Inflammatory macrophage treated with lipopolysaccharide for 1 hour (primary cell): ENCODE measurements around the gene NDUFS4.
A peak's percentile ranks its signal among the peaks of the same experiment; 100 is the strongest.
"Not testable (repeated sequence)": the region's sequence is repeated elsewhere in the genome, so short reads cannot be mapped to it uniquely, and the experiment has no call there.

Experiments used
- DNase-seq, 2 donors: peaks; one replicate each; pipeline ENCODE4 v3.0.0-alpha.2; 2020 to 2022

The NDUFS4 gene

DNA sequence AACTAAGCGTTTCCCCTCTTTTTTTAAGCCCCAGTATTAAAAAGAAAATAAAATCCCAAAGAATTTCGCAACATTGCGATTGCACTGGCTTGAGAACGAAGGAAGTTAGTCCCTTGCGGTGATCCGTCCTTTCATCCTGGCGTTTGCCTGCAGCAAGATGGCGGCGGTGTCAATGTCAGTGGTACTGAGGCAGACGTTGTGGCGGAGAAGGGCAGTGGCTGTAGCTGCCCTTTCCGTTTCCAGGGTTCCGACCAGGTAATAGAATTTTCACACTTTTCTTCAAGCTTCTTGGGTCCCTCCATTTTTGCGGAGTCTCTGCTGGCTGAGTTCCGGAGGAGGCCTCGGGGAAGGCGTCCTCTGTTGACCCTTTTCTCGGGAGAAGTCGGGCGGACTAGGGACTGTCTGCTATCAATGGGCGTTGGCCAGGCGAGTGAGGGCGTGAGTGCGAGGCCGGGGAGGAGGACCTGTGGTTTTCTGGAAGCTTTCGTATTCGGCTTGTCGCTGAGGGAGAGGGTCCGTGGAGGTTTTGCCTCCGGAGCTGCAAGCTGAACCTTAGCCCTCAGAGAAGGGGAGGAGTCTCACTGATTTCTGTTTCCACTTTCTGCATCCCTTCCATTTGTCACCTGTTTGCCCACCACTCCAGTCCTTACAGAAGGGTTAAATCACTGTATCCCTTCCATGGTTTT lies at the start of gene NDUFS4:
Gene NDUFS4, plus strand, starts transcription at position 134 of the 686 bp plus-strand sequence. Its CDS starts 24 bp downstream, at position 158.
- DNase-seq, result peak; percentile 77 to 94

DNA sequence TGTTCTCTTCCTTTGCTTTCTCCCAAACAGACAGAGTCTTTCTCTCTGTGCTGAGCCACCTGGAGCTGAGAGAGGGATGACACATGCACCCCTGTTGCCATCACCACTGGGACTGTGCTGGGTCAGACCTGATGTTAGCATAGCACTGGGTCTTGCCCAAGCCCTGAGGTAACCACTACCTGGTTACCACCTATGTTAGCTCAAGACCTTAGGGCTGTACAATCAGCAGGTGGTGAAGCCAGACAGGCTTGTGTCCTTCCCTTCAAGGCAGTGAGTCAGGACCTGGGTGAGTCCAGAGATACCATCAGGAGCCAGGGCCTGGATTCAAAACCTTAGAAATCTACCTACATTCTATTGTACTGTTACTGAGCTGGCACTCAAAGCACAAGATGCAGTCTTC lies 47.9 kb upstream of the NDUFS4 start:
- DNase-seq, result no peak

DNA sequence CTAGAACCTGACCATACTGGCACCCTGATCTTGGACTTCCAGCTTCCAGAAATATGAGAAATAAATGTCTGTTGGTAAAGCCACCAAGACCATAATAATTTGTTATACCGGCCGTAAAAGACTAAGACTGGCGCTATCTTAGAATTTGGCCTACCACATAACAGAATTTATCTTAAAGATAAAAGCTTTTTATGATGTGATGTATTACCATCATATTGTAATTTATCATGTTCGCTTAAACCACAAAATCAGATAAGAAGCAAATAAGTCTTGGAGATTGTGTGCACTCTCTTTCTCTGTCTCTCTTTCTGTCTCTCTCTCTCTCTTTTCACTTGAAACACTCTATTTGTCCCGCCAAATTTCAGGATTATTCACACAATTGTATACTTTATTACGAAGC lies 44.5 kb upstream of the NDUFS4 start:
- DNase-seq, result no peak

DNA sequence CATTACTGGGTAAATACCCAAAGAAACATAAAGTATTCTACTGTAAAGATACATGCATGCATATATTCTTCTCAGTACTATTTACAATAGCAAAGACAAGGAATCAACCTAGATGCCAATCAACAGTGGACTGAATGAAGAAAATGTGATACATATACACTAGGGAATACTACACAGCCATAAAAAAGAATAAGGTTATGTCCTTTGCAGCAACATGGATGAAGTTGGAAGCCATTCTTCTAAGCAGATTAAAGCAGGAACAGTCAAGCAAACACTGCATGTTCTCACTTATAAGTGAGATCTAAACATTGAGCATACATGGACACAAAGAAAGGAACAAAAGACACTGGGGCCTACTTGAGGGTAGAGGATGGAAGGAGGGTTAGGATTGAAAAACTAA lies 39.6 kb upstream of the NDUFS4 start:
- DNase-seq, result no peak

DNA sequence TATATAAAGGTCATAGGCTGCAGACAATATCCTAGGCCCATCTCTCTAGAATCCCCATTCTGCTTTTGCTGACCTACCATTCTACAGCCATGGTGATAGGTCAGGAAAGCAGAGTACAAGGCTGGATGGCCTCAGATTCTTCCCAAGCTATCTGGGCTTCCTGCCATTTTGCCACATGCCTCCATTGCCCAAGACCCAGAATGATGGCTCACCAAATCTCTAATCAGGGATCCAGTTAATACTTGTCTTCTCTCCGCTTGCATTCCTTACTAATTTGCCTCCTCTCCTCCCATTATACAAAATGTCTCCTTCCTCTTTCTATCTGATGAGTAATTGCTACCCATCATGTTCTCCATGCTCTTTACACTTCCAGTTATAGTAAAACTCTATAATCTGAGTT lies 22.7 kb upstream of the NDUFS4 start:
- DNase-seq, result no peak

DNA sequence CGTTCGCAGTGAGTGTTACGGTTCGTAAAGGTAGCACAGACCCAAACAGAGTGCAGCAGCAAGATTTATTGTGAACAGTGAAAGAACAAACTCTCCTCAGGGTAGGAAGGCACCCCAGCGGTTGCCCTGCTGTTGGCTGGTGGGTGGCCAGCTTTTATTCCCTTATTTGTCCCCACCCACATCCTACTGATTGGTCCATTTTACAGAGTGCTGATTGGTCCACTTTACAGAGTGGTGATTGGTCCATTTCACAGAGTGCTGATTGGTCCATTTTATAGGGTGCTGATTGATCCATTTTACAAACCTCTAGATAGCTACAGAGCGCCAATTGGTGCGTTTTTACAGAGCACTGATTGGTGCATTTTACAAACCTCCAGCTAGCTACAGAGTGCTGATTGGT lies 19.7 kb upstream of the NDUFS4 start:
- DNase-seq, result not testable (repeated sequence)

DNA sequence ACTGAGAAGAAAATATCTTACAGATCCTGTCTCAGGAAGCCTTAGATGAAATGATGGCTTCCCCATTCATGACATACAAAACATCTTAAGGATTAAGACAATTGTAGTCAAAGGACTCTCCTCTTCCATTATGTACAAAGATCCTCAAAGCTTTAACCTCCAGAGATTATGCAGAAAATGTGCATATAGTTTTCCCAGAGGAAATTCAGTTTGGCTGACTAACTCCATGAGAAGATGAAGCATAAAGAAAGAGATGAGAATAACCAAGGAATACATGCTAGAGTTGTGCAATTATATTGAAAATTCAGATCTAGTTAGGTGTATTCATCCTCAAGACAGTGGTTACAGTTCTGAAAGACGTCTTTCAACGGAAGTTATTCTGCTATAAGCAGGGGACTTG lies 18.6 kb upstream of the NDUFS4 start:
- DNase-seq, result no peak

DNA sequence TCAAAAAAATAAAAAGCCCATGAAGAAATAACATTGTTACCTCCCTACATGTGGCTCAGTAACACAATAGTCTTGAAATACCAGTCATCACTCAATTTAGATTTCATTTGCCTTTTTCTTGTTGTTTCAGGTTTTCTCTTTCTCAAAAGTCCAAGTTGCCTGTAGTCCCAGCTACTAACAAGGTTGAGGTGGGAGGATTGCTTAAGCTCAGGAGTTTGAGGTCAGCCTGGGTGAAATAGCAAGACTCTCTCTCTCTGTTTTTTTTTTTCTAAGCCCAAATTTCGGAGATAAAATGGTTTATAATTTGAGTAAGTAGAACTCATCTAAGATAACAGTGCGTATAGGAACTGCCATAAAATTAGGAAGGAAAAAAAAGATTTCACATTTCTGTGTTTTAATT lies 17.5 kb upstream of the NDUFS4 start:
- DNase-seq, result no peak

DNA sequence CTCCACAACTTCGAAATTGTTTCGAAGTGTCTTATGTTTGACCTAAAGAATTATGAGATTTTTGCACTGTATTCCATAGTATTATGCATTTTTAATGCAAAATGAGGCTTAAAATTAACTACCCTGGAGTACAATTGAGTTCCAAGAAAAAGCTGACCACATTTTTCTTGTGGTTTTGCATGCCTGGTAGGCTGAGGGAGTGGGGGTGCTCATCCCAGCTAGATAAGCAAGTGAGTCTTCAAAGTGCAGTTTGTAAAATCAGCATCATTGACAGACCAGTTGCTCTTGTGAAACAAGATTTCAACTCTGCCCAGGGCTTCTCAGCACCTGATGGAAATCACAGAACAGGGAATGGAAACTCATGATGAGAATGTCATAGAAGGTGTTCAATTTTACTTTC lies 17.0 kb upstream of the NDUFS4 start:
- DNase-seq, result no peak

DNA sequence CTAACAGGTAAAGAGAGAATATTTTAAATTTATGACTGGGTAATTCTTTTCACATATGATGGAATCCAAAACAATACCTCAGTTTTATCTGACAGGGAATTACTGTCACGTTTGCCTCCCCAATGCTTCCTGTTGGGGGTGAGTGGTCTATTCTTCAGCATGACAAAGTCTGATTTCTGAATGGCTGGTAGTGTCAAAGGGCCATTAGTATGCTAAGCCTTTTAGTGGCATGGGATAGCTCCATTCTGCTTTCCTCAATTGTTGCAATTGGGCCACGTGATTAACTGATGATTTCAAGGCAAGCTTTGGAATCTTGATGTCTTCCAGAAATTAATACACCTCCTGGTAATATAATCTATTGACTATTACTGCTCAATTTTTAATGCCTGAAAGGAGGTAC lies 14.7 kb upstream of the NDUFS4 start:
- no peak for DNase-seq

DNA sequence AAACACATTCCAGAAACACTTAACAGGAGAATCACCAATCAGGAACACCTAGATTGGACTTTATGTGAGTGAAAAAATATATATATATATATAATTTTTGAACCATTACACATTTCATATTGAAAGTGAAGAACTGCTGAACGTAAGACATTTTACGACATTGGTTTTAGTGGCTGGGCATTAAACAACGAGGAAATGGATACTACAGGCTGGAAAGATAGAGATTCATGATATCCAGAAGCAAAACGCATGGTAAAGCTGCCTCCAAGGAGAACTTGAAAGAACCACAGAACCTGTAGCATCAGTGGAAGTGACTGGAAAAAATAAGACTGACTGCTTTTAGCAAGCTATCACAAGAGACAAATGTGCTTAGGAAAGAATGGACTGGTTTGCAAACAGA lies 13.2 kb upstream of the NDUFS4 start:
- DNase-seq, result no peak

DNA sequence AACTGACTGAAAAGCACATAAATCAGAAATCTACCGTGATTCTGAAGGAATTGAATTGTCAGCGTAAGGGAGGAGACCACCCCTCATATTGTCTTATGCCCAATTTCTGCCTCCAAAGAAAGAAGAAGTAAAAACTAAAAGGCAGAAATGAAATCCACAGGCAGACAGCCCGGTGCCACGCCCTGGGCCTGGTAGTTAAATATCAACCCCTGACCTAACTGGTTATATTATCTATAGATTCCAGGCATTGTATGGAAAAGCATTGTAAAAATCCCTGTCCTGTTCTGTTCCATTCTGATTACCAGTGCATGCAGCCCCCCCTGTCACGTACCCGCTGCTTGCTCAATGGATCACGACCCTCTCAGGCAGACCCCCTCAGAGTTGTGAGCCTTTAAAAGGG lies 11.9 kb upstream of the NDUFS4 start:
- DNase-seq, result not testable (repeated sequence)

DNA sequence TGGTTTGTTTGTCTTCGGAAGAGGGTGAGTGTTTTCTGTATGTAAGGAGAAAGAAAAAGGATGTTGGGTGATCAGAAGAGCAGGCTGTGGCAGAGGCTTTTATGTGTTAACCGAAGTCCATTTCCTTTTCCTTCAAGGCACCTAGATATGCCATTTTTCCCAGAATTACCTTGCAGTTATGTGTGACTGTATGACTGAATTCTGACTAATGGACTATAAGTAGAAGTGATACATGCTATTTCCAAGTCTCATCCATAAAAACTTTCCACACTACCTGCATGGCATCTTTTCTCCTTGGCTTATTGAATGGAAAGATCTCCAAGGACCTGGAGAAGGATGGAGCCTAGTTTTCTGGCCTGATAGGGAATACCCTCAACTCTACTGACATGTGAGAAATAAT lies 10.6 kb upstream of the NDUFS4 start:
- no peak for DNase-seq

DNA sequence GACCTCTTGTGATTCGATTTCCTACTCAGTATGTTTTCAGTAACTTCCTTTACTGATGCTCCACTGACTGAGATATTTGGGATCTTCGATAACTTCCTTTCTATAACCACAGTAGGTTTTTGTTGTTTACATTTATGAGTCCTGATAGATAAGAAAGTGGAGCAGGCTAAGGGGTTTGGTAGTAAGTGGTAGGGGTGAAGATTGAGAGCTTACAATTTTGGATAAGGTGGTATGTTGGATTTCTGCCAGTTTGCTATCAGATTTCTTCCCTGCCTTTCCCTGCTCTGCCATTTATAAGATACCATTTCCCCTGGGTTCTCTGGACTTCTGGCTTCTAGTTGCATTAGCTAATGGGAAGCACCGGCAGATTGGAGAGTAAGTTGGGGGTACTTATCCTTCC lies 7.9 kb upstream of the NDUFS4 start:
- DNase-seq, result no peak

DNA sequence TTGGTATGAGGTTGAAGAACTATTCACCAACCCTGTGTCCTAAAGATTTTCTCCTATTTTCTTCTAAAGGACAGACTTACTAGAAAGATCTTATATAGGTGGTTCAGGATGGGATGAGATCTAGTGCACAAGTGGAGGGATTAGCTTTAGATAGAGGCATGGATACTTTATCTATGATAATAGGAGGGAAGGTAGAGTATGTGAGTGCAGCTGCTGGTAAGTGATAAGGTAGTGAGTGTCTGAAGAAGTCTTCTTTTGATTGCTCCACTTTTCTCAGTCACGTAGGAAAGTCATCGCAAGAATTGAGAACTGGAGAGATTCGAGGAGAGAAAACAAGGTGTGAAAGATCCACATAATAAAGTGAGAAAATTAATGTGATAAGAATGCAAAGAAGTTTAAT lies 6.0 kb upstream of the NDUFS4 start:
- DNase-seq, result no peak

DNA sequence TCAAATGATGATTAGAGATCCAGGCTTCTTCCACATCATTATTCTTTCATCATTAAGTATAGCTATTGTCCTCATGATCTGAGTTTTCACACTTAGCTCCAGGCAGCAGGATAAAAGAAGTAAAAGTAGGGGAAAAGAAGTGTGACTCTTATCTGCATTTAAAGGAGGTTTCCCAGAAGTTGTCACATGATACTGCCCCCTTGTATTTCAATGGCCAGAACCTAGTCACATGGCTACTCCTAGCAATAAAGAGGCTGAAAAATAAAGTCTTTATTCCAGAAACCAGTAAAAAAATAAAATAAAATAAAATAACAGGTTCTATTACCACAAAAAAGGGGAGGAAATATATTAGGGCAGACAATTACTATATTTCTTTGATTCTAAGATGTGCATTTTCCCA lies 5.3 kb upstream of the NDUFS4 start:
- DNase-seq, result no peak

DNA sequence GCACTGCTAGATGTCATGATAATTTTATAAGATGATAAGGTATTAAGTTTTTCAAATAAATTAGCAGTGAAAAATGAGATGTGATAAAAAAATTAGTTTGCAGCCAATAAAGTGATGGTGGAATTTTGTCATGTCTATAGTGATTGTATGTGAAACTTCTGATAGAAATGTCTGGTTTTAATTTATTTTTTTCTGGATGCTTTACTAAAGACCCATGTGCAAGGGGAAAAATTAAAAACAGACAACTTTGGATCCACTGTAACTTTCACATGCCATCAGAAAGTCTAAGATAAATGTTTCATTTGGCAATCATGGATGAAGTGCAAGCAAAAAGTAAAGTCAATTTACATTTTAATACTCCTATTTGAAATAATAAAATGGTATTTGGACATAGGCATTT lies 4.4 kb upstream of the NDUFS4 start:
- no peak for DNase-seq

DNA sequence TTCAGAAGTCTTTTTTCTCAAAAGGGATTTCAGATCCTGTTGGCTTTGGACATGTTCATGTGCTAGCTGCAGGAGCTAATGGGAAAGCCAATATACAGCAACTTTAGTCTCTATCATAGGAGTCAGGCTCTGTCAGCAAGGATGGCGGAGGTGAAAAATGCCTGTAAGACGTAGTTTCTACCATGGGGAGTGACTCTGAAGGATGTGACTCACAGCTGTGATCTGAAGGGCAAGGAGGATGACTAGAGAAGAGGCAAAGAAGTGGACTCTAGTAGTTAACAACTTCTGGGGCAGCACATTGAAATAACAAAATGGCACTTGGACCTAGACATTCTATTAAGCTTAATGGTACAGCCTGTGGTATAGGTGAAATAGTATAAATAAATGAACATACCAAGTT lies 3.1 kb upstream of the NDUFS4 start:
- DNase-seq, result no peak

DNA sequence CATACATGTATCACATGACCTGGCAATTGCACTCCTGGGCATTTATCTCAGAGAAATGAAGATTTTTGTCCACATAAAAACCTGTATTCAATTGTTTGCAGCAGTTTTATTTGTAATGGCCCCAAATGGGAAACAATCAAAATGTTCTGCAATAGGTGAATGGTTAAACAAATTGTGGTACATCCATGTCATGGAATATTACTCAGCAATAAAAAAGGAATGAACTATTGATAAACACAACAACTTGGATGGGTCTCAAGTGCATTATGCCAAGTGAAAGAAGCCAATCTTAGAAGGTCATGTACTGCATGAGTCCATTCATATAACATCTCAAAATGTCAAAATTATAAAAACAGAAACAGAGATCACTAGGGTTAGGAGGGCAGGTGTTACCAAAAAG lies 1.5 kb upstream of the NDUFS4 start:
- no peak for DNase-seq

DNA sequence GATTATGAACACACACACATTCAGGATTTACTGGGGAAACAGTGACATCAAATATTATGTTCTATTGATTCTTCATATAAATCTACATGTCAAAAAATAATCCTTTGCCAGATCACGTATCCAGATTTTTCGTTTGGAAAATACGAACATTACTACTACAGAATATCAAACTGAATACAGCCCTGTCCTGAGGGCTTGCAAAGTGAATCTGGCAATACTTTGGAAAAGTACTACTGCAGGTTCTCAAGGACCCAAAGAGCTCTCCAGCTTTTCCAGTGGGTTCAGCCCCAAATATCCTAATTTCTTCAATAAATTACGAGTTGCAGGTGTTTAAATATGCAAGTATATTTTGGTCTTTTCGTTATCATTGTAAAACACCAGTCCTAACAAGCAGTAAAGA lies 411 bp upstream of the NDUFS4 start:
- DNase-seq, result no peak

DNA sequence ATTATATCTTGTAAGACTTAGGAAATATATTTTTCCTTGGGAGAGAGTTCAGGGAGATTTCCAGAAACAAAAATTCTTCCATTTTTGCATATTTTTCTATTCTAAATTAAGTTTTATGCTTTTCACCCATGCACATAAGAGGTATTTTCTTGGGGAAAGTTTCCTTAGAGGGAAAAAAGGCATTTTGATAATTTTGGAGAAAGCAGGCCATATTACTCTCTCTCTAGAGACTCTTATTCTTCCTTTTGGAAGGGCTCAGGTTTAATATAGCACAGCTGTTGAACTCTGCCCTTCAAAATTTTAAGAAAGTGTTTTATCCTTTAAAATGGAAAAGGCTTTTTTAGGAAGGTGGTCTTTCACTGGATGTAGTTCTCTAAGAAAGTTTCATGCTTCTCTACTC lies 8.0 kb downstream of the NDUFS4 start:
- DNase-seq, result no peak

DNA sequence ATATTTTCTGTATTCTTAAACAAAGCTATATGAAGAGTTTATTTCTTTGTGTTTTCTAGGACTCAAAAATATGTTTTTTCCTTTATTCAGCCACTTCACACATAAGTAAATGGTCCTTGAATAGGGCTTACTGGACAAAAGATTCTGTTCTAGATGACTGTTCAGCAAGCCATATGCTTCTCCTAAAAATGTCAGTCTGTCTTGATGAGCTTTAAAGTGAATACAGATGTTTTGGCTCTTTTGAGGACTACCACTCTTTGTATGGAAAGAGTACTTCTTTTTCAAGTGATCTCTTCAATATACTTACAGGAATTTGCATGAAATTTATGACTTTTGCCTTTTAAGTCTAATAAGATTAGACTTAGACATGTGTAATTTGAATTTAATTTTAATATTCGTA lies 8.4 kb downstream of the NDUFS4 start:
- DNase-seq, result no peak

DNA sequence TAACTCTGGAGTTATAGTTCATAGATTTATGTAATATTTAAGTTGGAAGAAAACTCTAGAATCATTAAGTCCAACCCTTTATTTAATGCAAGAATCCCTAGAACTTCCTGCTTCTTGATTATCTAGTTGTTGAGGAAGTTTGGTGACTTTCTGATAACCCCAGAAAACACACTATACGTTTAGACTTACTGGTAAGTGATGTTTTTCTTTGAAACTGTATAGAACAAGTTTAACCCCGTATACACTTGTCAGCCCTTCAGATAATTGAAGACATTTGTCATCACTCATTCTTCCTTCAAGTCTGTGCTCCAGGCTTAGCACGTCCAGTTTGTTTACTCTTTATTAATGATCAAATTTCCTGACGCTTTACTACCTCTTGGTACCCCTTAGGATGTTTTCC lies 9.0 kb downstream of the NDUFS4 start:
- DNase-seq, result peak in 1 of 2 donors; percentile 7

DNA sequence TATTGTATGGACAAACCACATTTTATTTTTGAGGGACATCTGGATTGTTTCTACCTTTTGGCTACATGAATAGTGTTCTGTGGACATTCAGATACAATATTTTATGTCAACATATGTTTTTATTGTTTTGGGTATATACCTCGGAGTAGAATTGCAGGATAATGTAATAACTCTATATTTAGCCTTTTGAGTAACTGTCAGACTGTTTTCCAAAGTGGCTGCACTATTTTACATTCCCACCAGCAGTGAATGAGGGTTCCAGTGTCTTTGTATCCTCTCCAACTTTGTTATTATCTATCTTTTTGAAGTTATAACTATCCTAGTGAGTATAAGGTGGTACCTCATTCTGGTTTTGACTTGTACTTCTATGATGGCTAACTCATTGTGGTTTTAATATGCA lies 11.0 kb downstream of the NDUFS4 start:
- no peak for DNase-seq

DNA sequence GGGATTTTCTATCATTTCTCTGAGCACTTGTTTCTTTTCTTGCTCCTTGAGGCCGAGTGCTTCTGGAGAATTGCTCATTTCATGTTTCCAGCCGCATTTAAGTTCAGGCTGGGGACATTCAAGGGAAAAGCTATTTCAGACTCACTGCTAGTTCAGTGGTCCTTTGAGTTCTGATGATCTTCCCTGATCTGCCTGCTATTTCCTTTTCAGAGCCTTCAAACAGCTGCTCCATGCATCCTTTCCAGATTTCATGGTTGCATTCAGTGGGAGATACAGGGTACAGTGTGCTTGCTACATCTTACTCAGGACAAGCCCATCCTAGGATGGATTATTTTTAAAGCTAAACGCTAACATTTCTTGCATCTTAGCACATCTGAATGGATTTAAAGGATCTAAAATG lies 14.7 kb downstream of the NDUFS4 start:
- DNase-seq, result no peak

DNA sequence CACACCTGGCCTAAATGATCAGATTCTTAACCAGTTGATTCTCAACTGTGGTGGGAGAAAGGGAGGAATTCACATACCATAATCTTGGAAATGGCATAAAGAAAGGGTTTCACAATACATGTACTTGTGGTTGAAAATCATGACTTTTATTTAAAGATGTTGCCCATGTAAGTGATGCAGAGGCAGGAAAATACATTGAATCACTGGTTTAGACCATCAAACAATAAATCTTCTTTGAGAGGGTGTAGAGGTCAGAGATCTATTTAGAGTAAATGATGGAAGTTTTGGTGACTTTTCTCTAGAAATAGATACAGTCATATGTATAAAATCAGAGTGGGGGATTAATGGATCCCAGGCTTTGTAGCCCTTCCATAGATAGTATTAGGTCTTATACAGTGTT lies 15.4 kb downstream of the NDUFS4 start:
- no peak for DNase-seq
